Esophagus (tissue), 2 donors: ENCODE measurements around the gene SLC25A44. TPM values are rescaled to one million over a fixed set of nuclear protein-coding genes. Genes with fewer than 3 reads are reported as not detected.

Experiments
- H3K27ac ChIP-seq, 2 donors: one replicate each; pipeline ENCODE4 v1.5.1; 2013; ENCODE audit warnings: low read depth in 2 of 2, mild to moderate bottlenecking in 2 of 2, inconsistent platforms in 1 of 2, low read length in 1 of 2, moderate library complexity in 1 of 2
- H3K27me3 ChIP-seq, 2 donors: one replicate each; pipeline ENCODE4 v1.6.1; 2013; ENCODE audit warnings: low read length in 2 of 2, control low read depth in 1 of 2, mild to moderate bottlenecking in 1 of 2; ENCODE audit not compliant: insufficient read depth in 2 of 2, control insufficient read depth in 1 of 2
- H3K36me3 ChIP-seq, 2 donors: one replicate each; pipeline ENCODE4 v1.6.1; 2013; ENCODE audit warnings: low read length in 1 of 2; ENCODE audit not compliant: control insufficient read depth in 2 of 2, insufficient read depth in 2 of 2
- H3K4me1 ChIP-seq, 2 donors: one replicate each; pipeline ENCODE4 v1.6.1; 2013; ENCODE audit warnings: low read length in 1 of 2; ENCODE audit not compliant: control insufficient read depth in 2 of 2, insufficient read depth in 2 of 2
- H3K4me3 ChIP-seq, 2 donors: one replicate each; pipeline ENCODE4 v1.5.1; 2013; ENCODE audit warnings: low read length in 2 of 2, mild to moderate bottlenecking in 2 of 2, low read depth in 1 of 2, moderate library complexity in 1 of 2
- H3K9me3 ChIP-seq, 2 donors: one replicate each; pipeline ENCODE4 v1.6.1; 2013; ENCODE audit warnings: mild to moderate bottlenecking in 2 of 2, low read depth in 1 of 2, low read length in 1 of 2, moderate library complexity in 1 of 2; ENCODE audit not compliant: control insufficient read depth in 2 of 2, insufficient read depth in 1 of 2
- WGBS, 2 donors: extraction: QIAGEN DNeasy Blood & Tissue Kit; methylation state at CpG; one replicate each; pipeline ENCODE4 v1.1.7; 2013; 5-methylcytosine and 5-hydroxymethylcytosine counted together
- polyA plus RNA-seq, 2 donors: library from polyadenylated mRNA; stranded (reverse); fragments of 200-250 nt; gene quantifications; one replicate each; pipeline ENCODE4 v1.2.3, GENCODE V29; 2013
- donor health status: healthy with polysubstance abuse.
- donor health status: Bipolar disorder and iron deficiency.

SLC25A44 gene
- polyA plus RNA-seq, 2 donors = 4.4 to 8.8 TPM

DNA sequence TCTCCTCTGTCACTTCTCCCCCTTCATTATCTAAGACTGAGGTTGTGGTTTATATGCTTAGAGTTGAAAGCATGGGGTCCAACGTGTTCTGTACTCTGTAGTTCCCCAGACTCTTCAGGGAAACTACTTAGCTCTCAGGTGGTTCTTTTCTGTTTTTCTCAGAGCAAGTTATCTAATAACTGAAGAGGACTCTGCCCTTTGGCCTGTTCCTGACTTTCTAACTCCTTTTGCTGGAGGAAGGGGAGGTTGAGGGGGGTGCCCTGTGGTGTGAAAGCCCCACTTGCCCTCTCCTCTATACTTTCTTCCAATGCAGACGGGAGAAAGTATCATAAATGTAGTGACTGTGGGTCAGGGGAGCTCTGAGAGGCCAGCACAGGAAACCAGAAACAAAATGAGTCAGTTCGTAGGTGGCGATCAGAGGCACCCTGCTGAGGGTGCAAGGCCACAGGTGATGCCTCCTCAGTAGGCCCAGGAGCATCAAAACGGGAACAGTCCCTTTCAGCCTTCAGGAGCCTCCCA lies 5.0 kb downstream of the SLC25A44 start:
- Histone ChIP-seq H3K27ac (no peak overlapping the region), H3K9me3 (no peaks in the 10 kb centered on the region), H3K4me3 (no peak overlapping the region), H3K4me1 (peaks cover 0 to 3% of the 10 kb centered on the region in 2 donors), H3K36me3 (peaks cover 0 to 29% of the 10 kb centered on the region in 2 donors), H3K27me3 (no peaks in the 10 kb centered on the region)
- 68 to 74% methylated on average over 5 of the region's 5 CpGs for WGBS, 2 donors

DNA sequence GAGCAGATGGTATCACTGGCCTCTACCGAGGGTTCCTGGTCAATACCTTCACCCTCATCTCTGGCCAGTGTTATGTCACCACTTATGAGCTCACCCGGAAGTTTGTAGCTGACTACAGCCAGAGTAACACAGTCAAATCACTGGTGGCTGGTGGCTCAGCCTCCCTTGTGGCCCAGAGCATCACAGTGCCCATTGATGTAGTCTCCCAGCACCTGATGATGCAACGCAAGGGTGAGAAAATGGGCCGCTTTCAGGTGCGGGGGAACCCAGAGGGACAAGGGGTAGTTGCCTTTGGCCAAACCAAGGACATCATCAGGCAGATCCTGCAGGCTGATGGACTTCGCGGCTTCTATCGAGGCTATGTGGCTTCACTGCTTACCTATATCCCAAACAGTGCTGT lies 6.1 kb downstream of the SLC25A44 start:
- Histone ChIP-seq H3K27me3 (no peaks in the 10 kb centered on the region), H3K4me1 (no peaks in the 10 kb centered on the region), H3K27ac (no peak overlapping the region), H3K36me3 (peaks cover 0 to 29% of the 10 kb centered on the region in 2 donors), H3K4me3 (no peak overlapping the region), H3K9me3 (no peaks in the 10 kb centered on the region)
- WGBS, 2 donors = 91 to 94% methylated on average over 8 of the region's 8 CpGs

DNA sequence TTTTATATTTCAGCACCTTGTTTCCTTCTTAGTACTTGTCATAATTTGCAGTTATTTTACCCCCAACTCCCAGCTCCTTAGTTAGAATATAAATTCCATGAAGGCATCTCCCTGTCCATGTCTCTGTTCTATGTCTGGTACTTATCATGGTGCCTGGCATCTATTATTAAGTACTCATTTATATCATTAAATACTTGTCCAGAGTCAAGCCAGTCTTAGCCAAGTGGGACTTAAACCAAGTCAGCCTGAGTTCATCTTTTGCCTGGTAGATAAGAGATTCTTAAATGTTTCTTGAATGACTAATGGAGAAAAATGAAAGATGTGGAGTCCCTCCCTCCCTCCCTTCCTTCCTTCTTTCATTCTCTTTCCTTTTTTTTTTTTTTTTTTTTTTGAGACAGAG lies 9.4 kb downstream of the SLC25A44 start:
- Histone ChIP-seq H3K36me3 (peaks cover 3 to 30% of the 10 kb centered on the region in 2 donors), H3K4me1 (no peaks in the 10 kb centered on the region), H3K27ac (no peak overlapping the region)

DNA sequence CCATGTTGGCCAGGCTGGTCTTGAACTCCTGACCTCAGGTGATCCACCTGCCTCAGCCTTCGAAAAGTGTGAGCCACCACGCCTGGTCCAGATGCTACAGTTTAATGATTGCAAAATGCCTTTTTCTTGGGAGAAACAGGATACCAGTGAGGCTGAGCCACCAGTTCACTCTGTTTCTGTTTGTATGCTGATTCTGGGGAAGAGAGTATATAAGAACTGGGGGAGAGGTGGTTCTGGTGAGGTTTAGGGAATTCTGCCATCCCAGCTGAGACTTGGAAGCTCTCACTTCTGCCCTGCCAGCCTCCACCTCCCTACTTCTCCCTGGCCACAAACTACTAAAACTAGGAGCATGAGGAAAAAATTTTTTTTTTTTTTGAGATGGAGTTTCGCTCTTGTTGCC lies 10.8 kb downstream of the SLC25A44 start:
- Histone ChIP-seq H3K4me3 (no peak overlapping the region), H3K27me3 (no peaks in the 10 kb centered on the region), H3K9me3 (no peaks in the 10 kb centered on the region), H3K27ac (no peak overlapping the region), H3K4me1 (no peaks in the 10 kb centered on the region), H3K36me3 (peaks cover 6 to 25% of the 10 kb centered on the region in 2 donors)
- WGBS, 2 donors = 90 to 95% methylated on average over 3 of the region's 3 CpGs

More for the DNA sequence above, 9.4 kb downstream of the SLC25A44 start:
- H3K4me3 ChIP-seq = no peak overlapping the region
- no peaks in the 10 kb centered on the region for H3K9me3 ChIP-seq
- no peaks in the 10 kb centered on the region for H3K27me3 ChIP-seq

DNA sequence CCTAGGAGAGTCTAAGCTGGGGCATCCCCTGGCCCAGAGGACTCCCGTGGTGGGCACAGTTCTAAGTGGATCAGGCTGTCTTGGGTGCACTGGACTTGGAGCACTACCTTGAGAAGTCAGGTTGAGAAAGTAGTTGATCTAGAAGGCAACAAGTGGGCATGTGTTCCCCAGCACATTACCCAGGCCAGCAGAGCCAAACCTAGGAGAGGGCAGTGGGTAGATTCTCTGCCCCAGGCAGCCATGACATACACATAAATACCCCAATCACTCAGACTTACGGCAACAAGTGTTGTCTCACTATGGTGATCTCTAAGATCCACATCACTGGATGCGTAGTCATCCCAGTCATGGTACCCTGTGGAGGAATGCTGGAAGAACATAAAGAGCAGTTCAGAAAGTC lies 17.3 kb downstream of the SLC25A44 start:
- Histone ChIP-seq H3K27me3 (no peaks in the 10 kb centered on the region), H3K9me3 (no peaks in the 10 kb centered on the region), H3K4me3 (no peak overlapping the region), H3K36me3 (peaks cover 3 to 17% of the 10 kb centered on the region in 2 donors), H3K4me1 (peaks cover 0 to 4% of the 10 kb centered on the region in 2 donors), H3K27ac (no peak overlapping the region)
- WGBS, 2 donors = 94 to 97% methylated on average over 3 of the region's 3 CpGs

DNA sequence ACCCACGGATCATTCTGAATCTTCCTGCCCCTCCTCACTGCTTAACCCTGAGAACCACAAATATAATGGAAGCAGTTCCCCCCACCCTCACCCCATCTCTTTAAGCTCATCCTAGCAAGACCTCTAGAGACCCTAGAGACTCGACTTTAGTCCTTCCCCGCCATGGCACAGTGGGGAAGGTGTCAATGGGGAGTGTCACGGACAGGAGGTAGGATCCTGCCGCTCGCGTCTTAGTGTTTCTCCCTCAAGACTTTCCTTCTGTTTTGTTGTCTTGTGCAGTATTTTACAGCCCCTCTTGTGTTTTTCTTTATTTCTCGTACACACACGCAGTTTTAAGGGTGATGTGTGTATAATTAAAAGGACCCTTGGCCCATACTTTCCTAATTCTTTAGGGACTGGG lies 18.2 kb downstream of the SLC25A44 start:
- H3K27ac ChIP-seq = peak overlapping the region; percentile 26 to 99
- peaks cover 3 to 17% of the 10 kb centered on the region in 2 donors for H3K36me3 ChIP-seq

DNA sequence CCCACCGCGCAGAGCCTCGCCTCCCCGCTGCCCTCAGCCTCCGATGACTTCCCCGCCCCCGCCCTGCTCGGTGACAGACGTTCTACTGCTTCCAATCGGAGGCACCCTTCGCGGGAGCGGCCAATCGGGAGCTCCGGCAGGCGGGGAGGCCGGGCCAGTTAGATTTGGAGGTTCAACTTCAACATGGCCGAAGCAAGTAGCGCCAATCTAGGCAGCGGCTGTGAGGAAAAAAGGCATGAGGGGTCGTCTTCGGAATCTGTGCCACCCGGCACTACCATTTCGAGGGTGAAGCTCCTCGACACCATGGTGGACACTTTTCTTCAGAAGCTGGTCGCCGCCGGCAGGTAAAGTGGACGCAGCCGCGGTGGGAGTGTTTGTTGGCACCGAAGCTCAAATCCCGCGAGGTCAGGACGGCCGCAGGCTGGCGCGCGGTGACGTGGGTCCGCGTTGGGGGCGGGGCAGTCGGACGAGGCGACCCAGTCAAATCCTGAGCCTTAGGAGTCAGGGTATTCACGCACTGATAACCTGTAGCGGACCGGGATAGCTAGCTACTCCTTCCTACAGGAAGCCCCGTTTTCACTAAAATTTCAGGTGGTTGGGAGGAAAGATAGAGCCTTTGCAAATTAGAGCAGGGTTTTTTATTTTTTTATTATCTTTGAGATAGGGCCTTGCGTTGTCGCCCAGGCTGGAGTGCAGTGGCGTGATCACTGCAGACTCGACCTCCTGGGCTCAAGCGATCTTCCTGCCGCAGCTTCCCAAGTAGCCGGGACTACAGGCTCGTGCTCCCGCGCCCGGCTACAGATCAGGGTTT lies 19.1 kb downstream of the SLC25A44 start, which contains the start of gene PMF1:
Gene PMF1, plus strand, starts transcription at position 175 of the 811 bp plus-strand sequence. Its CDS starts 9 bp downstream, at position 184.
- H3K27ac ChIP-seq = peak within 1 kb of the TSS; percentile 92 to 99
- H3K27me3 ChIP-seq = no peaks in the 10 kb centered on the region
- no peaks in the 10 kb centered on the region for H3K9me3 ChIP-seq
- 0% methylated on average over 61 of the region's 61 CpGs for WGBS, 2 donors
- peaks cover 0 to 4% of the 10 kb centered on the region in 2 donors for H3K4me1 ChIP-seq
- H3K36me3 ChIP-seq = peaks cover 3 to 12% of the 10 kb centered on the region in 2 donors
- peak within 1 kb of the TSS; percentile 68 to 71 for H3K4me3 ChIP-seq

More for the DNA sequence above, 18.2 kb downstream of the SLC25A44 start:
- Histone ChIP-seq H3K9me3 (no peaks in the 10 kb centered on the region), H3K4me3 (peak overlapping the region in 1 of 2 donors; percentile 68), H3K4me1 (peaks cover 0 to 4% of the 10 kb centered on the region in 2 donors), H3K27me3 (no peaks in the 10 kb centered on the region)
- 82 to 83% methylated on average over 9 of the region's 9 CpGs for WGBS, 2 donors

DNA sequence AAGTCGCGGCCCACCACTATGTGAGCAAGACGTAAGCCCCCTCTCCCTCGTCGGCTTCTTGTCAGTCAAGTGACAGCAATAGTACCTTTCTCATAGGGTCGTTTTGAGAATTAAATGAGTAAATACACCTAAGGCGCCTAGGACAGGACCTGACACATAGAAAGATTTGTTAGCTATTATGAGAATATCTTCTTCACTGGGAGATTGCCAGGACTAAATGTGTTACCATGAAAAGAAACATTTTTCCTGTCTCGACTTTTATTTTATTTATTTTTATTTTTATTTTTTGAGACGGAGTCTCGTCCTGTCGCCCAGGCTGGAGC lies 19.7 kb downstream of the SLC25A44 start:
- H3K27me3 ChIP-seq = no peaks in the 10 kb centered on the region
- H3K36me3 ChIP-seq = peaks cover under 1 to 12% of the 10 kb centered on the region in 2 donors
- peaks cover 0 to 6% of the 10 kb centered on the region in 2 donors for H3K4me1 ChIP-seq
- WGBS, 2 donors = 11% methylated on average over 11 of the region's 11 CpGs
- peak overlapping the region; percentile 92 to 99 for H3K27ac ChIP-seq
- H3K9me3 ChIP-seq = no peaks in the 10 kb centered on the region
- H3K4me3 ChIP-seq = peak overlapping the region; percentile 68 to 71

DNA sequence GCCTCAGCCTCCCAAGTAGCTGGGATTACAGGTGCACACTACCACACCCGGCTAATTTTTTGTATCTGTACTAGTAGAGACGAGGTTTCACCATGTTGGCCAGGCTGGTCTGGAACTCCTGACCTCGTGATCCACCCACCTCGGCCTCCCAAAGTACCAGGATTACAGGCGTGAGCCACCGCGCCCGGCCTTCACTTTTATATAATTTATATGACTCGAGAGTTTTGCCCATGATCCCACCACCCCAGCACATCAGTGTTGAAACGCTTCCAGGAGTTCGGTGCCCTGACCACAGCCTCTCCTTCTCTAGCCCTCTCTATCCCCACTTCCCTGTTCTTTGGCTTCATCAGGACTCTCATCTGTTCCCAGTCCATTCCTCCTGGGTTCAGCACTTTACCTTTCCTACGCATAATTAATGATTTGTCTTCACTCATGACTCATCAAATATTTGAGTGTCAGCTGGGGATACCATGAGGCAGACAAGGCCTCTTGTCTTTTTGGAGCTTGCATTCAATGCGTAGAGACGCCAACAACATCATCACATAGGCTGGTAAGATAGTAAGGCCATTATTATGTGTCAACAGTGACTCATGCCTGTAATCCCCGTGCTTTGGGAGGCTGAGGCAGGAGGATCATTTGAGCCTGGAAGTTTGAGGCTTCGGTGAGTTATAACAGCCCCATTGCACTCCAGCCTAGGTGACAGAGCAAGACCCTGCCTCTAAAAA lies 20.3 kb downstream of the SLC25A44 start:
- WGBS, 2 donors = 64% methylated on average over 16 of the region's 16 CpGs
- H3K36me3 ChIP-seq = peaks cover 0 to 10% of the 10 kb centered on the region in 2 donors
- no peaks in the 10 kb centered on the region for H3K27me3 ChIP-seq
- H3K27ac ChIP-seq = peak overlapping the region; percentile 77 to 92
- no peaks in the 10 kb centered on the region for H3K9me3 ChIP-seq
- peaks cover 0 to 6% of the 10 kb centered on the region in 2 donors for H3K4me1 ChIP-seq
- peak overlapping the region in 1 of 2 donors; percentile 68 for H3K4me3 ChIP-seq
